ENCODE results near the gene CACTIN. TPM values are rescaled to one million over a fixed set of nuclear protein-coding genes. Genes with fewer than 3 reads are reported as not detected.

The CACTIN gene
- total and polyA plus RNA-seq, 4 donors = 16.7 to 23.4 (median 18.7) TPM

DNA sequence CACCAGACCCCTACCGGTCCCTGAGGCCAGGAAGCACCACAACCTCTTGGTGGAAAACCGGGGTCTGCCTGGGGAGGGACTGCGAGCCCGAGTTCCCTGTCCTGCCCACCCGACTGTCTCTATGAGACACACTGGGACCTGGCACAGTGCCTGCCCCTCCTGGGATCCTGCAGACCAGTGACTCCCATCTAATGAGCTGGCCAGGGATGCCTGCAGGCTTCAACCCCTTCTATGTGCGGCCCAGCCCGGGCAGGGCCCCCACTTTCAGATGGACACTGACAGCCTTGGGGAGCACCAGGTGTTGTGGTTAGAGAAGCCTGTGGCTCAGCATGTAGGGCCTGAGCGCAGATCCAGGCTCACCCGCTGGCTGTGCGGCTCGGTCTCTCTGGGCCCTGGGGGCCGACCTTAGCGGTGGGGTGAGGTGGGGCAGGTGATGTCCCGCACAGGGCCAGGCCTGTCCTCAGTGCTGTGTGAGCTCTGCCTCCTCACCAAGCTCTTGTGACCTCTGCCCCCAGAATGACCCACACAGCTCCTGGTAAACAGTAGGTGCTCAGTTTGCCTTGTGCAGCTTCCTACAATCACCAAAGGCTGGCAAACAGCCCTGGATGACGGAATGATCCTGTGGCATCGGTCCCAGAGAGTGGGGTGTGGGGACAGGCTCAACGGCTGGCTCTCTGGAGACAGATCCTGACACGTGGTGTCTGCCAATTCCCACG is 17.9 kb upstream of the CACTIN start:
- DNase-seq (peak; percentile 70 to 71 (median 70)), ATAC-seq (ENCODE audit: insufficient read depth, low FRiP score) (no peak)
- H3K9me3 ChIP-seq (ENCODE audit: control insufficient read depth in 4 of 4, insufficient read depth in 3 of 4, low read length in 3 of 4) = no peaks in the 10 kb centered on the region
- H3K4me1 ChIP-seq (ENCODE audit: control insufficient read depth in 5 of 5, insufficient read depth in 5 of 5, low read length in 5 of 5) = peaks cover 0 to 5% (median 0%) of the 10 kb centered on the region in 5 donors
- peaks cover 0 to 55% (median 11%) of the 10 kb centered on the region in 4 donors for H3K36me3 ChIP-seq (ENCODE audit: control insufficient read depth in 4 of 4, insufficient read depth in 4 of 4, low read length in 4 of 4)
- H3K27me3 ChIP-seq (ENCODE audit: control insufficient read depth in 3 of 3, insufficient read depth in 3 of 3, low read length in 2 of 3) = no peaks in the 10 kb centered on the region
- 86 to 88% methylated on average over 19 of the region's 19 CpGs for WGBS, 2 donors
- no peak overlapping the region for H3K9ac ChIP-seq (ENCODE audit: insufficient read depth in 1 of 2, low read length in 2 of 2)
- H3K4me3 ChIP-seq = no peak overlapping the region
- H3K27ac ChIP-seq (ENCODE audit: low read depth in 1 of 2, low read length in 1 of 2) = no peak overlapping the region
- no peak for TF ChIP-seq CTCF (IDR thresholded peaks at IDR 0.05; ENCODE audit: control extremely low read depth, extremely low read depth)

DNA sequence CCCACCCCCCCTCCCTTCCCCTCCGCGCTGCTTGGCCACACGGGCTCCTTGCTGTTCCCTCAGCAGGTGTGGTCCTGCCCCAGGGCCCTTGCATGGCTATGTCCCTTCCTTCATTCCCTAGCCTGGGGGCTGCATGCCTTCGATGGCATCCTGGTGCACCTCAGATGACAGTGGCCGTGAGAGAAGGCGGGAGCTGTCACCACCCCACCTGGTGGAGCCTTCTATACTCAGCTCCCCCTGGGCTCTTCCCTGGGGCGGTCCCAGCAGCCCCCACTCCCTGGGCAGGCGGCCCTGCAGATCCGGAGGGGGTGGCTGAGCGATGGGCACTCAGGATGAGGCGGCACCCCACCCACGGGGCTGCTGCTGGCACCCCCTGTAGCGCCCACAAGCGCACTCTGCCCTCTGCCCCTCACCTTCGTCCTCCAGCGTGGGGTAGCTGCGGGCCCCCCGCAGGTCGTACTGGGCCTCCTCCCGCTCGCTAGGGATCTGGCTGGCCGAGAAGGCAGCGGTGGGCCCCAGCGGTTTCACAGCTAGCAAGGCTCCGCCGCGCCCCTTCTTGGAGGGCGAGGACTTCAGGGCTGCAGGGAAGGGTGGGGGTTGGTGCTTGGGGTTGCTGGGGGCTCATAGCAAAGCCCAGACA is 17.2 kb upstream of the CACTIN start:
- peaks cover 0 to 5% (median 0%) of the 10 kb centered on the region in 5 donors for H3K4me1 ChIP-seq (ENCODE audit: control insufficient read depth in 5 of 5, insufficient read depth in 5 of 5, low read length in 5 of 5)
- TF ChIP-seq CTCF (IDR thresholded peaks at IDR 0.05; ENCODE audit: control extremely low read depth, extremely low read depth) = no peak
- no peak overlapping the region for H3K27ac ChIP-seq (ENCODE audit: low read depth in 1 of 2, low read length in 1 of 2)
- DNase-seq (no peak), ATAC-seq (ENCODE audit: insufficient read depth, low FRiP score) (no peak)
- H3K4me3 ChIP-seq = no peak overlapping the region
- peaks cover 0 to 58% (median 11%) of the 10 kb centered on the region in 4 donors for H3K36me3 ChIP-seq (ENCODE audit: control insufficient read depth in 4 of 4, insufficient read depth in 4 of 4, low read length in 4 of 4)
- no peaks in the 10 kb centered on the region for H3K9me3 ChIP-seq (ENCODE audit: control insufficient read depth in 4 of 4, insufficient read depth in 3 of 4, low read length in 3 of 4)
- whole genome bisulfite sequencing, 2 donors = 95 to 96% methylated on average over 27 to 28 of the region's 28 CpGs
- no peak overlapping the region for H3K9ac ChIP-seq (ENCODE audit: insufficient read depth in 1 of 2, low read length in 2 of 2)
- no peaks in the 10 kb centered on the region for H3K27me3 ChIP-seq (ENCODE audit: control insufficient read depth in 3 of 3, insufficient read depth in 3 of 3, low read length in 2 of 3)

DNA sequence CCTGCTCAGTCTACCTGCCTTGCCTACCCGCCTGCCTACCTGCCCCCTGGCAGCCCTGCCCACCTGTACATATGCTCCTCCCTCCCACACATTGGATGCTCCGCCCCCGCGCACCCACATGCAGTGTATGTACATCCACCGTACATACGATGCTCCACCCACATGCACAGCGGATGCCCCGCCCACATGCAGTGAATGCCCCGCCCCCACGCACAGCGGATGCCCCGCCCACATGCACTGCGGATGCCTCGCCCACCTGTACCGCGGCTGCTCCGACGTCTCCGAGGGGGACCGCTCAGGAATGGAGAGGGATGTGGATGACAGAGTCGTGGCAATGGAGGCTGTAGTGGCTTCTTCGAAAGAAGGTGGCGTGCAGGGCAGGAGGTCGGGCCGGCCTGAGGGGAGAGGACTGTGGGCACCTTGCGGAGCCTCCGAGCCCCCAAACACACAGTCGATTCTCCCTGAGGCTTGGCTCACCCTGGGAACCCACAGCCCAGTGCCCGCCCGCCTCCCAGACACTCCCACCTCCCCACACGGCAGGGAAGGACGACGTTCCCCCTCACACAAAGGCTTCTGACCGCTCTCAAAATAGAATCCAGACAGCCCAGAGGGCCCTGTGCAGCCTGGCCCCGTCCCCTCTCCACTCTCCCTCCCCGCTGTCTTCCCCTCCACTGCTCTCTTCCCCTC is 16.5 kb upstream of the CACTIN start:
- H3K27me3 ChIP-seq (ENCODE audit: control insufficient read depth in 3 of 3, insufficient read depth in 3 of 3, low read length in 2 of 3) = no peaks in the 10 kb centered on the region
- no peak for TF ChIP-seq CTCF (IDR thresholded peaks at IDR 0.05; ENCODE audit: control extremely low read depth, extremely low read depth)
- H3K4me1 ChIP-seq (ENCODE audit: control insufficient read depth in 5 of 5, insufficient read depth in 5 of 5, low read length in 5 of 5) = peaks cover 0 to 5% (median 0%) of the 10 kb centered on the region in 5 donors
- no peak overlapping the region for H3K9ac ChIP-seq (ENCODE audit: insufficient read depth in 1 of 2, low read length in 2 of 2)
- no peaks in the 10 kb centered on the region for H3K9me3 ChIP-seq (ENCODE audit: control insufficient read depth in 4 of 4, insufficient read depth in 3 of 4, low read length in 3 of 4)
- 91 to 94% methylated on average over 36 of the region's 36 CpGs for WGBS, 2 donors
- DNase-seq (no peak), ATAC-seq (ENCODE audit: insufficient read depth, low FRiP score) (no peak)
- H3K4me3 ChIP-seq = no peak overlapping the region
- H3K27ac ChIP-seq (ENCODE audit: low read depth in 1 of 2, low read length in 1 of 2) = no peak overlapping the region
- H3K36me3 ChIP-seq (ENCODE audit: control insufficient read depth in 4 of 4, insufficient read depth in 4 of 4, low read length in 4 of 4) = peaks cover 0 to 59% (median 11%) of the 10 kb centered on the region in 4 donors
